Motor neuron (in vitro differentiated cells): ENCODE measurements around the gene DIRAS1. TPM values are rescaled to one million over a fixed set of nuclear protein-coding genes. Genes with fewer than 3 reads are reported as not detected.
"Not testable (repeated sequence)": the region's sequence is repeated elsewhere in the genome, so short reads cannot be mapped to it uniquely, and the experiment has no call there.

ENCODE experiments used
- ATAC-seq, 8 experiments: fragments of 200-7000 bp; cut with Tn5 transposase; replicated peaks in 6 of 8; 2 replicates each; pipeline ENCODE4 v1.8.0; 2021; ENCODE audit warnings: mild to moderate bottlenecking in 8 of 8, moderate library complexity in 8 of 8
- H3K27ac ChIP-seq, 2 donors: fragments of 250-450 bp; sonication (Bioruptor Pico); 2 replicates each; pipeline ENCODE4 v1.9.0; 2021; ENCODE audit warnings: antibody characterized with exemption in 2 of 2, mild to moderate bottlenecking in 2 of 2, moderate library complexity in 1 of 2
- H3K4me1 ChIP-seq, 2 donors: fragments of 250-450 bp; sonication (Bioruptor Pico); replicated peaks in 1 of 2; 2 replicates each; pipeline ENCODE4 v1.6.1; 2021; ENCODE audit warnings: antibody characterized with exemption in 2 of 2, mild to moderate bottlenecking in 2 of 2, moderate library complexity in 1 of 2
- H3K4me3 ChIP-seq, 5 donors: fragments of 250-450 bp; sonication (Bioruptor Pico); 2 replicates each; pipeline ENCODE4 v1.9.0; 2021; ENCODE audit warnings: antibody characterized with exemption in 5 of 5, mild to moderate bottlenecking in 5 of 5, moderate library complexity in 4 of 5
- WGBS, 10 experiments: fragments of 450-650 bp; shearing (Covaris generic); methylation state at CpG; one replicate each; pipeline ENCODE4 v1.0.0; 2022; 5-methylcytosine and 5-hydroxymethylcytosine counted together
- in situ Hi-C, 9 experiments: fragments of 400-800 bp; cut with MboI; loops; one replicate each; pipeline ENCODE4 v1.15.0; 2021; ENCODE audit warnings: low sequenced_read_pairs in 9 of 9, low pct_unique_long_range_greater_than_20kb in 2 of 9; ENCODE audit not compliant: unreplicated experiment in 9 of 9
- total RNA-seq, 8 experiments: library from RNA; unstranded; fragments of 300-600 nt; gene quantifications; 2 replicates each; pipeline versions ENCODE4 v1.2.3 to v1.2.4, GENCODE V29; 2022

The DIRAS1 gene
- total RNA-seq, 8 experiments from 2014 or later = 0.15 to 17.5 (median 9.0) TPM

DNA sequence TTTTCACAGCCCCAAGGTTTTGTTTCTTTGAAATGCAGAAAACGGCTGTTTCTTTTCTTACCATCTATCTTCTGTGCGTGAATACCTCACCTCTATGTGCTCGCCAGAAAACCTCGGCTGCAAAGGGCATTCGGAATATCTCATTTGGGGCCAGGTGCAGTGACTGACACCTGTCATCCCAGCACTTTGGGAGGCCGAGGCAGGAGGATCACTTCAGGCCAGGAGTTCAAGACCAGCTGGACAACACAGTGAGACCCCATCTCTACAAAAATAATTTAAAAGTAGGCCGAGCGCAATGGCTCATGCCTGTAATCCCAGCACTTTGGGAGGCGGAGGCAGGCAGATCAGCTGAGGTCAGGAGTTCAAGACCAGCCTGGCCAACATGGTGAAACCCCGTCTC lies 53.8 kb downstream of the DIRAS1 start:
- 70 to 96% (median 84%) methylated on average over 2 to 10 of the region's 10 CpGs; no CpG with 5 or more reads in 2 of the 10 experiments for WGBS, 10 experiments
- not testable (repeated sequence) for H3K27ac ChIP-seq, H3K4me1 ChIP-seq, ATAC-seq, H3K4me3 ChIP-seq
- in situ Hi-C loops = loop anchor here in 1 of 9 experiments (25.0 kb wide), 1 partner anchor 220 kb away; no protein-coding TSS in a partner anchor

DNA sequence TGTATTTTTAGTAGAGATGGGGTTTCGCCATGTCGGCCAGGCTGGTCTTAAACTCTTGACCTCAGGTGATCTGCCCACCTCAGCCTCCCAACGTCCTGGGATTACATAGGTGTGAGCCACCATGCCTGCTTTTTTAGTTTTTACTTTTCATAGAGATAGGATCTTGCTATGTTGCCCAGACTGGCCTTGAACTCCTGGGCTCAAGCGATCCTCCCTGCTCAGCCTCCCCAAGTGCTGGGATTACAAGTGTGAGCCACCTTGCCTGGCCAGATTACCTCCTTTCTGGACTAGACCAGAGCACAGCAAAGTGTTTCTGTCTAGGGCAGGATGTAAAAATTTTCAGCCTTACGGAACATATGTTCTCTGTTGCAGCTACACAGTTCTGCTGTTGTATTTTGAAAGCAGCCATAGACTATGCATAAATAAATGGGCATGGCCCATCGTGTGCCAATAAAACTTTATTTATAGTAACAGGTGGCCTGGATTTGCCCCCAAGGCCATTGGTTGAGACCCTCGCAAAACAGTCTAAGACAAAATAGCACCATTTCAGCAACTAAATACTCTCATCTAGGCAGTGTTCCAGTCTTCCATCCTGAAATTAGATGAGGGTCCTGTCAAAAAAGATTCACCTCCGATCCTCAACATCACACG lies 54.7 kb downstream of the DIRAS1 start:
- Histone ChIP-seq H3K27ac (no peak overlapping the region), H3K4me3 (no peak overlapping the region), H3K4me1 (peaks cover 0 to 9% of the 10 kb centered on the region in 2 donors)
- 30 to 100% (median 74%) methylated on average over 1 to 7 of the region's 9 CpGs; no CpG with 5 or more reads in 1 of the 10 experiments for WGBS, 10 experiments
- no peak for ATAC-seq
- in situ Hi-C loops = loop anchor here in 1 of 9 experiments (25.0 kb wide), 1 partner anchor 221 kb away; no protein-coding TSS in a partner anchor

DNA sequence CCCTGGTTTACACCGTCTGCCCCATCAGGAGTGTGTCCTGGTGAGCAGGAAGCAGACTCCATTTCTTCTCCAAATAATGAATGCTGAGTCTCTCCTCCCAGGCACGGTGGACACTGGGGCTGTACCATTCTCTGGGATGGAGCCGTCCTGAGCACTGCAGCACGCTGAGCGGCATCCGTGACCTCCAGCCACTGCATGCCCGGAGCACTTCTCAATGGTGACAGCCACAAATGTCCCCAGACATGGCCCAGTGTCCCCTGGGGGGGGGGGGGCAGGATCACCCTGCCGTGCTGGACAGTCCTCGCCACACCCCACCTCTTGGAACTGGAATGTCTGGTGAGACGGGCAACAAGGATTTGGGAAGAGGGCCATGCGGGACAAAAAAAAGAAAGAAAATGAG lies 56.1 kb downstream of the DIRAS1 start:
- Histone ChIP-seq H3K4me1 (peaks cover 0 to 9% of the 10 kb centered on the region in 2 donors), H3K27ac (no peak overlapping the region), H3K4me3 (no peak overlapping the region)
- 30 to 100% (median 50%) methylated on average over 1 to 4 of the region's 11 CpGs; no CpG with 5 or more reads in 5 of the 10 experiments for WGBS, 10 experiments
- no peak for ATAC-seq
- in situ Hi-C loops = loop anchor here in 1 of 9 experiments (25.0 kb wide), 1 partner anchor 222 kb away; no protein-coding TSS in a partner anchor

Other genes starting within 250 kb of the DIRAS1 start
- gene GADD45B, start 245.2 kb downstream of the DIRAS1 start, total RNA-seq = 10 to 100 TPM in 7 of 8 experiments, 1 to 10 TPM in 1; 9.4 to 80.4 (median 20.8) TPM
- 1 to 10 TPM in 6 of 8 experiments, under 1 TPM in 2; 0.20 to 8.1 (median 1.2) TPM for gene GNG7, start 18.7 kb downstream of the DIRAS1 start, total RNA-seq
- gene SLC39A3, start 18.6 kb upstream of the DIRAS1 start, total RNA-seq = 10 to 100 TPM; 13.7 to 33.4 (median 26.4) TPM
- 10 to 100 TPM; 29.5 to 85.5 (median 68.5) TPM for gene SGTA, start 61.9 kb upstream of the DIRAS1 start, total RNA-seq
- gene THOP1, start 64.1 kb upstream of the DIRAS1 start, total RNA-seq = 100 to 1,000 TPM in 1 of 8 experiments, 10 to 100 TPM in 7; 27.5 to 108 (median 41.7) TPM
- 10 to 100 TPM in 2 of 8 experiments, 1 to 10 TPM in 6; 2.1 to 10.7 (median 7.7) TPM for gene ZNF554, start 98.5 kb upstream of the DIRAS1 start, total RNA-seq
- gene ZNF555, start 120.1 kb upstream of the DIRAS1 start, total RNA-seq = 10 to 100 TPM in 4 of 8 experiments, 1 to 10 TPM in 4; 1.1 to 11.6 (median 8.7) TPM
- gene ZNF556, start 146.0 kb upstream of the DIRAS1 start, total RNA-seq = 1 to 10 TPM in 1 of 8 experiments, under 1 TPM in 7; 0.07 to 1.1 (median 0.17) TPM
- gene ZNF57, start 179.6 kb upstream of the DIRAS1 start, total RNA-seq = 10 to 100 TPM in 2 of 8 experiments, 1 to 10 TPM in 6; 3.3 to 11.6 (median 8.4) TPM
- gene ZNF77, start 223.6 kb upstream of the DIRAS1 start, total RNA-seq = 1 to 10 TPM; 1.7 to 9.9 (median 7.7) TPM